ENCODE results near the gene C3orf52.

- no peak for TF ChIP-seq CTCF (IDR thresholded peaks at IDR 0.05; ENCODE audit: poor library complexity, severe bottlenecking)
- TF ChIP-seq EZH2 (IDR thresholded peaks at IDR 0.05; ENCODE audit: borderline replicate concordance, insufficient read depth, low read length, poor library complexity, severe bottlenecking): no peak
- no peak for TF ChIP-seq POLR2AphosphoS5 (IDR thresholded peaks at IDR 0.05)
Measured at GRCh38 chr3:112101916-112102315, 15.7 kb downstream of the C3orf52 start.
